ENCODE results near the gene MACC1. TPM values are rescaled to one million over a fixed set of nuclear protein-coding genes. Genes with fewer than 3 reads are reported as not detected.

The MACC1 gene
- total and polyA plus RNA-seq, 9 of the 15 experiments (the other 6 are each of a cell fraction or from before 2014, with no cell fraction given): 5.9 to 30.2 (median 10.4) TPM

DNA sequence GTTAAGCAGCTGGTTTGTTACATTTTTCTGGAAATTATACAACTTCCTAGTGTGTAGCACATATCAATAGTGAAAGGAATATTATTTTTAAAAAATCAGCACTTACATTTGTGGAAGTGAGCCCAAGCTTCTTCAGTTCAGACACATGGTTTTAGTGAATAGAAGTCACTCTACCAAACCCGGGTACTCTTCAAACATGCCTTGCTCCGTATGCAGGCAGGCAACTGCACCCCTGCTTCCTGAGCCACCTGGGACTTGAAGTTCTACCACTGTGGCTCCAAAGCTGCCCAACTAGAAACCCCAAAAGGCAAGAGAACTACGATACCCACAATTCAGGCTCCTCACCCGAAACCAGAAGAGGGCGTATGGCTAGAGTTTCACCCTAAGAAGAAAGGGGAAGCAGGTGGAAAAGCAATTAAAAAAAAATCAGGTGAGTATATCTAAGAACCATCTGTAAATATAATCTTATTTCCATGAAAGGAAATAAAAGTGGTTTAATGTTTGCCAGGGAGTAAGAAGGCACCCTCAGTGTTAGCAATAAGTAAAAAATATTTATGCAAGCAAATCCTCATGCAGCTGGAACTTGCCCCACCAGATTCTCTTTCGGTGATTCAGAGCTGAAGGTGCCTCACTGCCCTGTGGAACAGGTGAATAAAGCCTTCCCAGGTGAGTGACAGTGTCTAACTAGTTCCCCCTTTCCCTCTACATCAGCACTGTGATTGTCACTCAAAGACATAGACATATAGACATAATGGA is at the start of gene MACC1 (continued):
- TF ChIP-seq SMC3 (conservative IDR thresholded peaks at IDR 0.05; ENCODE audit: insufficient read depth, low read depth, low read length) (no peak), NELFE (IDR thresholded peaks at IDR 0.05; ENCODE audit: insufficient read depth, insufficient read length) (no peak), NFRKB (IDR thresholded peaks at IDR 0.05; ENCODE audit: low read depth) (peak; percentile 85; the same call in 1 of the 2 replicates), DNMT1 (IDR thresholded peaks at IDR 0.05) (no peak), SMARCC2 (IDR thresholded peaks at IDR 0.05; ENCODE audit: low read depth) (peak; percentile 17; the same call in 1 of the 2 replicates), BRF1 (IDR thresholded peaks at IDR 0.05; ENCODE audit: borderline replicate concordance, extremely low read depth, insufficient read length) (no peak), KHSRP (IDR thresholded peaks at IDR 0.05) (no peak), RBM34 (IDR thresholded peaks at IDR 0.05; ENCODE audit: borderline replicate concordance, insufficient read depth, low read length) (no peak), SMAD1 (IDR thresholded peaks at IDR 0.05; ENCODE audit: low read depth, low read length, partially characterized antibody) (no peak), TCF3 (CRISPR knock-in tag; IDR thresholded peaks at IDR 0.05) (no peak), GTF2F1 (IDR thresholded peaks at IDR 0.05; ENCODE audit: low read depth, low read length) (no peak), ZNF75A (CRISPR knock-in tag; IDR thresholded peaks at IDR 0.05) (no peak), PRMT5 (CRISPR knock-in tag; IDR thresholded peaks at IDR 0.05) (no peak), ZNF785 (CRISPR knock-in tag; IDR thresholded peaks at IDR 0.05) (no peak), ZNF121 (CRISPR knock-in tag; conservative IDR thresholded peaks at IDR 0.05) (no peak), GATAD2A (IDR thresholded peaks at IDR 0.05) (no peak)
- TF ChIP-seq, protein P1, sequence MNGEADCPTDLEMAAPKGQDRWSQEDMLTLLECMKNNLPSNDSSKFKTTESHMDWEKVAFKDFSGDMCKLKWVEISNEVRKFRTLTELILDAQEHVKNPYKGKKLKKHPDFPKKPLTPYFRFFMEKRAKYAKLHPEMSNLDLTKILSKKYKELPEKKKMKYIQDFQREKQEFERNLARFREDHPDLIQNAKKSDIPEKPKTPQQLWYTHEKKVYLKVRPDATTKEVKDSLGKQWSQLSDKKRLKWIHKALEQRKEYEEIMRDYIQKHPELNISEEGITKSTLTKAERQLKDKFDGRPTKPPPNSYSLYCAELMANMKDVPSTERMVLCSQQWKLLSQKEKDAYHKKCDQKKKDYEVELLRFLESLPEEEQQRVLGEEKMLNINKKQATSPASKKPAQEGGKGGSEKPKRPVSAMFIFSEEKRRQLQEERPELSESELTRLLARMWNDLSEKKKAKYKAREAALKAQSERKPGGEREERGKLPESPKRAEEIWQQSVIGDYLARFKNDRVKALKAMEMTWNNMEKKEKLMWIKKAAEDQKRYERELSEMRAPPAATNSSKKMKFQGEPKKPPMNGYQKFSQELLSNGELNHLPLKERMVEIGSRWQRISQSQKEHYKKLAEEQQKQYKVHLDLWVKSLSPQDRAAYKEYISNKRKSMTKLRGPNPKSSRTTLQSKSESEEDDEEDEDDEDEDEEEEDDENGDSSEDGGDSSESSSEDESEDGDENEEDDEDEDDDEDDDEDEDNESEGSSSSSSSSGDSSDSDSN (IDR thresholded peaks at IDR 0.05; ENCODE audit: borderline replicate concordance in 1 of 2, low read depth in 2 of 2, low read length in 2 of 2): no peak
- TF ChIP-seq, protein P2, sequence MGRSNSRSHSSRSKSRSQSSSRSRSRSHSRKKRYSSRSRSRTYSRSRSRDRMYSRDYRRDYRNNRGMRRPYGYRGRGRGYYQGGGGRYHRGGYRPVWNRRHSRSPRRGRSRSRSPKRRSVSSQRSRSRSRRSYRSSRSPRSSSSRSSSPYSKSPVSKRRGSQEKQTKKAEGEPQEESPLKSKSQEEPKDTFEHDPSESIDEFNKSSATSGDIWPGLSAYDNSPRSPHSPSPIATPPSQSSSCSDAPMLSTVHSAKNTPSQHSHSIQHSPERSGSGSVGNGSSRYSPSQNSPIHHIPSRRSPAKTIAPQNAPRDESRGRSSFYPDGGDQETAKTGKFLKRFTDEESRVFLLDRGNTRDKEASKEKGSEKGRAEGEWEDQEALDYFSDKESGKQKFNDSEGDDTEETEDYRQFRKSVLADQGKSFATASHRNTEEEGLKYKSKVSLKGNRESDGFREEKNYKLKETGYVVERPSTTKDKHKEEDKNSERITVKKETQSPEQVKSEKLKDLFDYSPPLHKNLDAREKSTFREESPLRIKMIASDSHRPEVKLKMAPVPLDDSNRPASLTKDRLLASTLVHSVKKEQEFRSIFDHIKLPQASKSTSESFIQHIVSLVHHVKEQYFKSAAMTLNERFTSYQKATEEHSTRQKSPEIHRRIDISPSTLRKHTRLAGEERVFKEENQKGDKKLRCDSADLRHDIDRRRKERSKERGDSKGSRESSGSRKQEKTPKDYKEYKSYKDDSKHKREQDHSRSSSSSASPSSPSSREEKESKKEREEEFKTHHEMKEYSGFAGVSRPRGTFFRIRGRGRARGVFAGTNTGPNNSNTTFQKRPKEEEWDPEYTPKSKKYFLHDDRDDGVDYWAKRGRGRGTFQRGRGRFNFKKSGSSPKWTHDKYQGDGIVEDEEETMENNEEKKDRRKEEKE (IDR thresholded peaks at IDR 0.05; ENCODE audit: borderline replicate concordance in 1 of 2, control insufficient read depth in 1 of 2, low read depth in 2 of 2, low read length in 1 of 2): no peak
- TF ChIP-seq, protein P3, sequence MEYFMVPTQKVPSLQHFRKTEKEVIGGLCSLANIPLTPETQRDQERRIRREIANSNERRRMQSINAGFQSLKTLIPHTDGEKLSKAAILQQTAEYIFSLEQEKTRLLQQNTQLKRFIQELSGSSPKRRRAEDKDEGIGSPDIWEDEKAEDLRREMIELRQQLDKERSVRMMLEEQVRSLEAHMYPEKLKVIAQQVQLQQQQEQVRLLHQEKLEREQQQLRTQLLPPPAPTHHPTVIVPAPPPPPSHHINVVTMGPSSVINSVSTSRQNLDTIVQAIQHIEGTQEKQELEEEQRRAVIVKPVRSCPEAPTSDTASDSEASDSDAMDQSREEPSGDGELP (CRISPR knock-in tag; IDR thresholded peaks at IDR 0.05; ENCODE audit: borderline replicate concordance): peak; percentile 50; the same call in 1 of the 2 replicates
- TF ChIP-seq, protein P4, sequence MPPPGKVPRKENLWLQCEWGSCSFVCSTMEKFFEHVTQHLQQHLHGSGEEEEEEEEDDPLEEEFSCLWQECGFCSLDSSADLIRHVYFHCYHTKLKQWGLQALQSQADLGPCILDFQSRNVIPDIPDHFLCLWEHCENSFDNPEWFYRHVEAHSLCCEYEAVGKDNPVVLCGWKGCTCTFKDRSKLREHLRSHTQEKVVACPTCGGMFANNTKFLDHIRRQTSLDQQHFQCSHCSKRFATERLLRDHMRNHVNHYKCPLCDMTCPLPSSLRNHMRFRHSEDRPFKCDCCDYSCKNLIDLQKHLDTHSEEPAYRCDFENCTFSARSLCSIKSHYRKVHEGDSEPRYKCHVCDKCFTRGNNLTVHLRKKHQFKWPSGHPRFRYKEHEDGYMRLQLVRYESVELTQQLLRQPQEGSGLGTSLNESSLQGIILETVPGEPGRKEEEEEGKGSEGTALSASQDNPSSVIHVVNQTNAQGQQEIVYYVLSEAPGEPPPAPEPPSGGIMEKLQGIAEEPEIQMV (tag; conservative IDR thresholded peaks at IDR 0.05; ENCODE audit: low read depth): no peak
